Measurements from ENCODE around the gene PAX6. TPM values are rescaled to one million over a fixed set of nuclear protein-coding genes. Genes with fewer than 3 reads are reported as not detected.

PAX6 gene
- polyA plus RNA-seq, 1 donor (not counting 4 experiments of a cell fraction or from before 2014, with no cell fraction given) = 0.12 TPM

DNA sequence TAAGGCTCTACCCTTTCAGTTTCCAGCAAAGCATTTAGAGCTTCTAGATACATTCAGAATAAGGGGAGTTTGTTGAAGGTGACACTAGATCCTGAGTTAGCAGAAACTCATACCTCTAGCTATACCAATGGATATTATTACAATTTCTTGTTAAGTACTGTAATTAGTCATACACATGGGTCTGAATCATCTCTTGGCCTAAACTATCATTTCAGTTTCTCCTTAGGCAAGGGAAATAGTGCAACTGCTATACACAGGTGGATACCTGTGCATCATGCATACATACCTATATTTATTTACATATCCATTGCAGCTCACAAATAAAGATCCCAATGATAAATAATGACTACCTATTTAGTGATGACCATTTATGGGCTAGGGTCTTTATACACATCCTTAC is 45.1 kb upstream of the PAX6 start:
- no peaks in the 10 kb centered on the region for H3K79me2 ChIP-seq (ENCODE audit: control insufficient read depth, insufficient read depth, low read length)
- no peak for DNase-seq (ENCODE audit: low read depth, low spot score)
- no peaks in the 10 kb centered on the region for H3K9me3 ChIP-seq (ENCODE audit: control insufficient read depth, low read depth, low read length)
- H3K27ac ChIP-seq (ENCODE audit: control insufficient read depth, insufficient read depth, low read length) = no peak overlapping the region
- H4K20me1 ChIP-seq (ENCODE audit: control insufficient read depth, extremely low read depth, insufficient read depth, low read length) = no peaks in the 10 kb centered on the region
- no peak overlapping the region for H2AFZ ChIP-seq (ENCODE audit: control insufficient read depth, low read length)
- no peak overlapping the region for H3K4me2 ChIP-seq (ENCODE audit: control insufficient read depth, extremely low read depth, insufficient read depth, low read depth, low read length)
- dilution Hi-C loops (cut with MboI; ENCODE audit: extremely low pct_ligation_motif_present, low sequenced_read_pairs) = no loop called here
- H3K9me1 ChIP-seq (ENCODE audit: control insufficient read depth, extremely low read depth, insufficient read depth, low read length) = no peaks in the 10 kb centered on the region
- FAIRE-seq = no peak
- H3K9ac ChIP-seq (ENCODE audit: control insufficient read depth, extremely low read depth, insufficient read depth, low read length) = no peak overlapping the region
- H3K4me3 ChIP-seq (ENCODE audit: control insufficient read depth in 2 of 3, extremely low read depth in 1 of 3, insufficient read depth in 2 of 3, low read depth in 1 of 3, low read length in 3 of 3) = no peak overlapping the region
- no peaks in the 10 kb centered on the region for H3K36me3 ChIP-seq (ENCODE audit: control insufficient read depth in 2 of 2, extremely low read depth in 1 of 2, insufficient read depth in 2 of 2, low read length in 2 of 2)
- no peaks in the 10 kb centered on the region for H3K27me3 ChIP-seq (ENCODE audit: control insufficient read depth, extremely low read depth, insufficient read depth, low read length)
- TF ChIP-seq CTCF (optimal IDR thresholded peaks at IDR 0.05 in 1 of 3, IDR thresholded peaks at IDR 0.05 in 1 of 3, conservative IDR thresholded peaks at IDR 0.05 in 1 of 3; ENCODE audit: extremely low read depth in 1 of 3, insufficient read depth in 2 of 3, low read length in 3 of 3) (no peak), EZH2 (IDR thresholded peaks at IDR 0.05; ENCODE audit: low read length) (no peak)
- H3K4me1 ChIP-seq (ENCODE audit: control insufficient read depth, extremely low read depth, insufficient read depth, low read length) = no peaks in the 10 kb centered on the region

GRCh38 chr11:31855466-31855865 is 44.3 kb upstream of the PAX6 start:
- no peak overlapping the region for H3K27ac ChIP-seq (ENCODE audit: control insufficient read depth, insufficient read depth, low read length)
- TF ChIP-seq EZH2 (IDR thresholded peaks at IDR 0.05; ENCODE audit: low read length) = no peak
- TF ChIP-seq CTCF (optimal IDR thresholded peaks at IDR 0.05 in 1 of 3, IDR thresholded peaks at IDR 0.05 in 1 of 3, conservative IDR thresholded peaks at IDR 0.05 in 1 of 3; ENCODE audit: extremely low read depth in 1 of 3, insufficient read depth in 2 of 3, low read length in 3 of 3) = no peak
- no peaks in the 10 kb centered on the region for H3K4me1 ChIP-seq (ENCODE audit: control insufficient read depth, extremely low read depth, insufficient read depth, low read length)
- no peak overlapping the region for H3K4me2 ChIP-seq (ENCODE audit: control insufficient read depth, extremely low read depth, insufficient read depth, low read depth, low read length)
- H3K9me1 ChIP-seq (ENCODE audit: control insufficient read depth, extremely low read depth, insufficient read depth, low read length) = no peaks in the 10 kb centered on the region
- H3K9me3 ChIP-seq (ENCODE audit: control insufficient read depth, low read depth, low read length) = no peaks in the 10 kb centered on the region
- H4K20me1 ChIP-seq (ENCODE audit: control insufficient read depth, extremely low read depth, insufficient read depth, low read length) = no peaks in the 10 kb centered on the region
- H2AFZ ChIP-seq (ENCODE audit: control insufficient read depth, low read length) = no peak overlapping the region
- H3K4me3 ChIP-seq (ENCODE audit: control insufficient read depth in 2 of 3, extremely low read depth in 1 of 3, insufficient read depth in 2 of 3, low read depth in 1 of 3, low read length in 3 of 3) = no peak overlapping the region
- no peaks in the 10 kb centered on the region for H3K36me3 ChIP-seq (ENCODE audit: control insufficient read depth in 2 of 2, extremely low read depth in 1 of 2, insufficient read depth in 2 of 2, low read length in 2 of 2)
- FAIRE-seq (no peak), DNase-seq (ENCODE audit: low read depth, low spot score) (no peak)
- no peaks in the 10 kb centered on the region for H3K79me2 ChIP-seq (ENCODE audit: control insufficient read depth, insufficient read depth, low read length)
- dilution Hi-C loops (cut with MboI; ENCODE audit: extremely low pct_ligation_motif_present, low sequenced_read_pairs) = no loop called here
- no peaks in the 10 kb centered on the region for H3K27me3 ChIP-seq (ENCODE audit: control insufficient read depth, extremely low read depth, insufficient read depth, low read length)
- H3K9ac ChIP-seq (ENCODE audit: control insufficient read depth, extremely low read depth, insufficient read depth, low read length) = no peak overlapping the region

Measured in keratinocyte (primary cell).